ENCODE results near the gene GPRC6A.
"Not testable (repeated sequence)": the region's sequence is repeated elsewhere in the genome, so short reads cannot be mapped to it uniquely, and the experiment has no call there.

The GPRC6A gene

GRCh38 chr6:116828983-116829382, at the start of gene GPRC6A:
GPRC6A (minus strand) TSS chr6:116829083; CDS start chr6:116829013, 70 bp downstream.
- no peak for DNase-seq

- DNase-seq = no peak
These were observed 48.9 kb upstream of the GPRC6A start for GRCh38 chr6:116877743-116878142.

GRCh38 chr6:116876635-116877611, 48.0 kb upstream of the GPRC6A start, which contains the start of gene RFX6:
RFX6 (plus strand) TSS chr6:116877242; CDS start chr6:116877276, 34 bp downstream.
- DNase-seq = no peak

- DNase-seq = no peak
These were observed 47.2 kb upstream of the GPRC6A start for GRCh38 chr6:116876107-116876506.

- DNase-seq = no peak
These were observed 43.9 kb upstream of the GPRC6A start for GRCh38 chr6:116872771-116873170.

GRCh38 chr6:116866281-116866871, 37.5 kb upstream of the GPRC6A start:
- DNase-seq = no peak

GRCh38 chr6:116859264-116859663, 30.4 kb upstream of the GPRC6A start:
- no peak for DNase-seq

GRCh38 chr6:116858060-116858459, 29.2 kb upstream of the GPRC6A start:
- DNase-seq = no peak

GRCh38 chr6:116847227-116847626, 18.3 kb upstream of the GPRC6A start:
- no peak for DNase-seq

- no peak for DNase-seq
These were observed 13.6 kb upstream of the GPRC6A start for GRCh38 chr6:116842459-116842858.

GRCh38 chr6:116840091-116840490, 11.2 kb upstream of the GPRC6A start:
- no peak for DNase-seq

- DNase-seq = no peak
These were observed 7.9 kb upstream of the GPRC6A start for GRCh38 chr6:116836606-116837342.

- not testable (repeated sequence) for DNase-seq
These were observed 5.6 kb upstream of the GPRC6A start for GRCh38 chr6:116834526-116834925.

GRCh38 chr6:116827561-116828240, 1.2 kb downstream of the GPRC6A start:
- no peak for DNase-seq

GRCh38 chr6:116816336-116816735, 12.5 kb downstream of the GPRC6A start:
- not testable (repeated sequence) for DNase-seq

GRCh38 chr6:116812051-116812650, 16.7 kb downstream of the GPRC6A start:
- DNase-seq = no peak

GRCh38 chr6:116801971-116802370, 26.9 kb downstream of the GPRC6A start:
- no peak for DNase-seq

- DNase-seq = no peak
These were observed 28.9 kb downstream of the GPRC6A start for GRCh38 chr6:116799945-116800344.

- DNase-seq = no peak
These were observed 31.3 kb downstream of the GPRC6A start for GRCh38 chr6:116797585-116797984.

- DNase-seq = no peak
These were observed 35.7 kb downstream of the GPRC6A start for GRCh38 chr6:116793224-116793623.

- DNase-seq = no peak
These were observed 45.0 kb downstream of the GPRC6A start for GRCh38 chr6:116783852-116784251.

- no peak for DNase-seq
These were observed 49.2 kb downstream of the GPRC6A start for GRCh38 chr6:116779573-116780164.
